NT2/D1 (cell line): Measurements from ENCODE around the gene PLEKHA7.

Experiments used
- DNase-seq: peaks from one replicate; pipeline ENCODE4 v3.0.0-alpha.2; 2011; ENCODE audit warnings: low read depth, low spot score
- H3K27me3 ChIP-seq: 2 replicates; pipeline ENCODE4 v1.6.0; 2011; ENCODE audit warnings: mild to moderate bottlenecking; ENCODE audit not compliant: insufficient read length, insufficient read depth
- H3K36me3 ChIP-seq: 2 replicates; pipeline ENCODE4 v1.6.1; 2011; ENCODE audit warnings: mild to moderate bottlenecking, low read length, mixed read lengths; ENCODE audit not compliant: insufficient read depth, insufficient read length
- H3K4me1 ChIP-seq: 2 replicates; pipeline ENCODE4 v1.5.1; 2011; ENCODE audit not compliant: insufficient read depth, insufficient read length
- H3K4me3 ChIP-seq: 2 replicates; pipeline ENCODE4 v1.5.1; 2011; ENCODE audit warnings: low read depth; ENCODE audit not compliant: insufficient read length
- H3K9ac ChIP-seq: 2 replicates; pipeline ENCODE4 v1.6.0; 2011; ENCODE audit warnings: low read depth; ENCODE audit not compliant: insufficient read length
- H3K9me3 ChIP-seq: 2 replicates; pipeline ENCODE4 v1.5.1; 2011; ENCODE audit warnings: mild to moderate bottlenecking, low read length; ENCODE audit not compliant: insufficient read depth
- SUZ12 ChIP-seq: IDR thresholded peaks from 2 replicates; pipeline ENCODE4 v1.6.1; 2011; ENCODE audit not compliant: insufficient read length, insufficient read depth; ENCODE audit errors: extremely low read depth
- YY1 ChIP-seq: IDR thresholded peaks from 2 replicates; pipeline ENCODE4 v1.6.1; 2011; ENCODE audit not compliant: insufficient read length, insufficient read depth
- ZNF274 ChIP-seq: IDR thresholded peaks from 2 replicates; pipeline ENCODE4 v1.6.1; 2011; ENCODE audit warnings: mild to moderate bottlenecking, low read depth, low read length

Gene PLEKHA7

DNA sequence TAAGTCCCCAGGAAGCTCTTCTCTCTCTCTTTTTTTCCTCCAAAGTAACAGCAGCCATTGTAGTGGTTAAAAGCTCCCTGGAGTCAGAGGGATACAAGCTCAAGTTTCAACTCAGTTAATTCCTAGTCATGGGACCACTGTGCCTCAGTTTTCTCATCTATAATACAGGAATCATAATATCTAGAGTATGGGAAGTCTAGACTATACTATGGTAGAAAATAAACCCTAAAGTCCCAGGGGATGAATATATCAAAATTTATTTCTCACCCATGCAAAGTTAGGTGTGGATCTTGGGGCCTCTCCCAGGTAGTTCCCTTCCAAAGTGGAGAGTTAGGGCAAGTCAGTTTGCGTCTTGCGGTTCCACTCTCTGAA, 242.1 kb downstream of the PLEKHA7 start:
- H3K27me3 ChIP-seq: no peaks in the 10 kb centered on the region

DNA sequence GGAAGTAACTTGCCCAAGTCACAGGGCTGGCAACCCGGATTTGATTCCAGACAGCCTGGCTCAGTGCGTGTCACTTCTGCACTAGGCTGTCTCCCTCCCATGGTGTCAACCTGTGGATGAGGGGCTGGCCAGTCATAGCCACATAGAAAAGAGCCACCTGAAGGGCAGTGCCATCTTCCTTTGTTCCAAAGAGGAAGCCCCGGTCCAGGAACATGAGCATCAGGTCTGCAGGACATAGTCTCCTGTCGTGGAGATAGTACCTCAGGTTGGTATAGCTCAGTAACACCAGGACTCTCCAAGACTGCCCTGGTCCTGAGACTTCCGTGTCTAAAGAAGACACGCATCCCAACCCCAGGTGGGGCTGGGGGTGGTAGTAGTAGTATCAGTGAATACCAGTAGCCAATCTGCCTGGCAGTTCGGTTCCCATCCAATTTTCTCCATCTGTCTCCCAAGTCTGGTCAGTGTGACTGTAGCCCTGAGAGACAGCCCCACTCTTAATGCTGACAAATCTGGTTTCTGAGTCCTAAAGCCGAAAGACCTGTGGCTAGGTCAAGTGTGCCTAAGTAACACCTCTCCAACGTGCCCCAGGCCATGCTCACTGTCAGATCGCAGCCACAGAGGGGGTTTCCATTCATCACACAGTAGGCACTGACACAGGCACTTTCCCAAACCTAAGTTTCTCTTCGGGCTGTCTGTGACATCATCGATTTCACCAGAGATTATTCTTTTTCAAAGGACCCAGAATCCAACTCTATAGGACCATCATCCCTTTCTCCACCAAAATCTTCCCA, 242.7 kb downstream of the PLEKHA7 start:
- DNase-seq: no peak
- H3K9me3 ChIP-seq: no peaks in the 10 kb centered on the region
- no peak for TF ChIP-seq ZNF274
- TF ChIP-seq SUZ12: no peak
- TF ChIP-seq YY1: no peak
- H3K4me1 ChIP-seq: no peaks in the 10 kb centered on the region
- no peak overlapping the region for H3K4me3 ChIP-seq
- no peaks in the 10 kb centered on the region for H3K36me3 ChIP-seq
- H3K9ac ChIP-seq: no peak overlapping the region
- H3K27me3 ChIP-seq: no peaks in the 10 kb centered on the region

More for the DNA sequence above, 242.1 kb downstream of the PLEKHA7 start:
- Histone ChIP-seq H3K4me1 (no peaks in the 10 kb centered on the region), H3K9me3 (no peaks in the 10 kb centered on the region), H3K4me3 (no peak overlapping the region), H3K9ac (no peak overlapping the region), H3K36me3 (no peaks in the 10 kb centered on the region)
- TF ChIP-seq SUZ12: no peak
- TF ChIP-seq YY1: no peak
- no peak for TF ChIP-seq ZNF274
- DNase-seq: no peak

- H3K36me3 ChIP-seq: no peaks in the 10 kb centered on the region
- H3K9me3 ChIP-seq: no peaks in the 10 kb centered on the region
- no peak overlapping the region for H3K4me3 ChIP-seq
- no peaks in the 10 kb centered on the region for H3K4me1 ChIP-seq
- DNase-seq: no peak
- no peaks in the 10 kb centered on the region for H3K27me3 ChIP-seq
- TF ChIP-seq ZNF274 (no peak), YY1 (no peak), SUZ12 (no peak)
- H3K9ac ChIP-seq: no peak overlapping the region
Observed at GRCh38 chr11:16770016-16770415, 244.2 kb downstream of the PLEKHA7 start.

DNA sequence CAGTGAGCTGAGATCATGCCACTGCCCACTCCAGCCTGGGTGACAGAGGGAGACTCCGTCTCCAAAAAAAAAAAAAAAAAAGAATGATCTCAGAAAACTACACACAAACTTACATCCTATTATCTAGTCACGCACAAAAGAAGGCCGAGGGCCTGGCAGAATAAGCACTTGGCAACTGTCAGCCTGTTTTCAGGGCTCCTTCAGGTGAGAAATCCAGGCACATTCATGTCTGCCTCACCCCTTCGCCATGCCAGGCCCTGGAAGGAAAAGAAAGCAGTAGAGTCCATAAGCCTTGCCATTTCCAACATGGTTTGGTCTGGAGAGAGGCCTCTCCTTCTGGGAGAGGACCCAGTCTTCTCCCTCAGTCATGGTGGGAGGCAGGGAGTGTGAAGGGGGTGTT, 244.8 kb downstream of the PLEKHA7 start:
- TF ChIP-seq YY1 (no peak), ZNF274 (no peak), SUZ12 (no peak)
- H3K4me3 ChIP-seq: no peak overlapping the region
- no peaks in the 10 kb centered on the region for H3K36me3 ChIP-seq

GRCh38 chr11:16767957-16768356, 246.3 kb downstream of the PLEKHA7 start:
- TF ChIP-seq ZNF274: no peak
- no peak for TF ChIP-seq SUZ12
- TF ChIP-seq YY1: no peak
- Histone ChIP-seq H3K9ac (no peak overlapping the region), H3K36me3 (no peaks in the 10 kb centered on the region)

More for the DNA sequence above, 244.8 kb downstream of the PLEKHA7 start:
- DNase-seq: no peak
- H3K9ac ChIP-seq: no peak overlapping the region
- no peaks in the 10 kb centered on the region for H3K9me3 ChIP-seq
- no peaks in the 10 kb centered on the region for H3K4me1 ChIP-seq
- no peaks in the 10 kb centered on the region for H3K27me3 ChIP-seq

DNA sequence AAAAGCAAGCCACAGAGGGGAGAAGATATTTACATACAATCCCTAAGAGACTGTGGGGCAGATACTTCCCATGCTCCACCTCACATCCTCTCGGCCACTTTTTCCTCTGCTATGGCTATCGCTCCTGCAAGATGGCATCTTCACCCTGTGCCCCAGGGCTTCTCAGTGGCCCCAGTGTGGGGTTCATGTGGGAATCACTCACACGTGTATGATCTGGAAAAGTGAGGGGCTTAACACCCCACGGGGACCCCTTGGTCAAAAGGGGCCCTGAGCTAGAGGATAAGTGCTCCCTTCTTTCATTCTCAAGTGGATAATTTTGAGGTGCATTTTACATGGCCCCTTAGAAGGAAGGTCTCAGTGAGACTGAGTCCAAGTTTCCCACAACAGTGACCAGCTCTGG, 247.1 kb downstream of the PLEKHA7 start:
- no peak for DNase-seq
- Histone ChIP-seq H3K36me3 (no peaks in the 10 kb centered on the region), H3K27me3 (no peaks in the 10 kb centered on the region), H3K4me1 (no peaks in the 10 kb centered on the region), H3K4me3 (no peak overlapping the region), H3K9ac (no peak overlapping the region), H3K9me3 (no peaks in the 10 kb centered on the region)
- TF ChIP-seq ZNF274 (no peak), SUZ12 (no peak), YY1 (no peak)

More at GRCh38 chr11:16767957-16768356, 246.3 kb downstream of the PLEKHA7 start:
- Histone ChIP-seq H3K4me3 (no peak overlapping the region), H3K27me3 (no peaks in the 10 kb centered on the region), H3K4me1 (no peaks in the 10 kb centered on the region), H3K9me3 (no peaks in the 10 kb centered on the region)
- no peak for DNase-seq

DNA sequence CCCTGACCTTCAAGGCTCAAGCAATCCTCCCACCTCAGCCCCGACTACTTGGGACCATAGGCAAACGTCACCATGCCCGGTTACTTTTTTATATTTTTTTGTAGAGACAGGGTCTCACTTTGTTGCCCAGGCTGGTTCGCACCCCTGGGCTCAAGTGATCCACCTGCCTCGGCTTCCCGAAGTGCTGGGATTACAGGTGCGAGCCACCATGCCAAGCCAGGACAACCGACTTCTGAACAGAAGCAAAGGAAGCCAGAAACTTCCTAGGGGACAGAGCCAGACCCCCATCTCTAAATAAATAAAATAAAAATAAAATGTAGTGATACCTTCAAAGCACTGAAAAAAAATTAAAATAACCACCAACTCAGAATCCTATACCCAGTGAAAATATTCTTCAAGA, 249.3 kb downstream of the PLEKHA7 start:
- no peaks in the 10 kb centered on the region for H3K9me3 ChIP-seq
- no peak for DNase-seq
- H3K4me3 ChIP-seq: no peak overlapping the region
- H3K36me3 ChIP-seq: no peaks in the 10 kb centered on the region
- TF ChIP-seq ZNF274: no peak
- TF ChIP-seq SUZ12: no peak
- no peak for TF ChIP-seq YY1
- no peaks in the 10 kb centered on the region for H3K27me3 ChIP-seq
- H3K9ac ChIP-seq: no peak overlapping the region
- no peaks in the 10 kb centered on the region for H3K4me1 ChIP-seq
